PC-9 (cell line): ENCODE results near the gene MARCHF2. TPM values are rescaled to one million over a fixed set of nuclear protein-coding genes. Genes with fewer than 3 reads are reported as not detected.

Experiments used
- BruUV-seq: library from RNA; stranded (reverse); fragments of 400-500 nt; replicated peaks from 2 replicates; lab custom pipeline; 2021; lab: Mats Ljungman, UMichigan
- CTCF ChIA-PET: fragments of 300-600 bp; sonication (Branson Sonifier 250); formaldehyde crosslinking; loops from one replicate; lab custom pipeline; 2022; ENCODE audit warnings: antibody characterized with exemption; lab: Charles Lee
- POLR2A ChIA-PET: fragments of 300-600 bp; sonication (Branson Sonifier 250); formaldehyde crosslinking; loops from one replicate; lab custom pipeline; 2022; ENCODE audit warnings: antibody characterized with exemption; ENCODE audit not compliant: unreplicated experiment; lab: Charles Lee
- DNase-seq, 2 experiments: peaks; one replicate each; pipeline versions ENCODE4 v3.0.0 to v3.0.0-alpha.2; 2015 to 2022; ENCODE audit warnings: mixed read lengths in 1 of 2
- H2AFZ ChIP-seq: fragments of 200-600 bp; sonication (generic); 2 replicates; pipeline ENCODE4 v1.8.1; 2017; ENCODE audit warnings: antibody characterized with exemption
- H3F3A ChIP-seq: fragments of 200-600 bp; sonication (generic); 2 replicates; pipeline ENCODE4 v1.8.1; 2017; ENCODE audit warnings: antibody characterized with exemption, mild to moderate bottlenecking, low read depth; ENCODE audit not compliant: insufficient read depth
- H3K27ac ChIP-seq: fragments of 200-600 bp; sonication (generic); 2 replicates; pipeline ENCODE4 v1.6.1; 2016; ENCODE audit warnings: mixed run types
- H3K27me3 ChIP-seq: fragments of 200-600 bp; sonication (generic); 2 replicates; pipeline ENCODE4 v1.6.1; 2016; ENCODE audit warnings: low read depth, mixed run types; ENCODE audit not compliant: insufficient read depth
- H3K36me3 ChIP-seq: fragments of 200-600 bp; sonication (generic); 2 replicates; pipeline ENCODE4 v1.6.1; 2016; ENCODE audit warnings: low read depth, mixed run types
- H3K4me1 ChIP-seq: fragments of 200-600 bp; sonication (generic); replicated peaks from 2 replicates; pipeline ENCODE4 v1.6.1; 2016; ENCODE audit warnings: mixed run types; ENCODE audit not compliant: insufficient read depth
- H3K4me2 ChIP-seq: fragments of 200-600 bp; sonication (generic); 2 replicates; pipeline ENCODE4 v1.6.1; 2017; ENCODE audit warnings: mixed run types
- H3K4me3 ChIP-seq: fragments of 200-600 bp; sonication (generic); 2 replicates; pipeline ENCODE4 v1.6.1; 2016; ENCODE audit warnings: mixed run types
- H3K79me2 ChIP-seq: fragments of 200-600 bp; sonication (generic); 2 replicates; pipeline ENCODE4 v1.6.1; 2017; ENCODE audit warnings: low read depth, mixed run types
- H3K9me2 ChIP-seq: fragments of 200-600 bp; sonication (generic); 2 replicates; pipeline ENCODE4 v1.8.1; 2017; ENCODE audit warnings: mild to moderate bottlenecking; ENCODE audit not compliant: insufficient read depth
- H3K9me3 ChIP-seq: fragments of 200-600 bp; sonication (generic); 2 replicates; pipeline ENCODE4 v1.8.1; 2016; ENCODE audit warnings: low read depth; ENCODE audit not compliant: insufficient read depth
- H4K20me1 ChIP-seq: fragments of 200-600 bp; sonication (generic); 2 replicates; pipeline ENCODE4 v1.8.1; 2017; ENCODE audit not compliant: insufficient read depth
- EZH2 ChIP-seq: fragments of 200-600 bp; sonication (generic); IDR thresholded peaks from 2 replicates; pipeline ENCODE4 v1.8.0; 2017; ENCODE audit warnings: antibody characterized with exemption, low read depth
- intact Hi-C: fragments of 100-400 bp; cut with micrococcal nuclease; formaldehyde crosslinking; loops from one replicate; pipeline ENCODE4 v1.10.0; 2022; ENCODE audit not compliant: unreplicated experiment
- total RNA-seq: library from RNA; stranded (reverse); gene quantifications from 2 replicates; pipeline ENCODE4 v1.2.3, GENCODE V29; 2021
- TF ChIP-seq, protein P1 (sequence below): fragments of 200-600 bp; sonication (generic); conservative IDR thresholded peaks from 2 replicates; pipeline ENCODE4 v1.6.1; 2017; ENCODE audit warnings: mixed run types, antibody characterized with exemption, mild to moderate bottlenecking, moderate library complexity

MARCHF2 gene
- total RNA-seq, 1 experiment from 2014 or later: 16.6 TPM

DNA sequence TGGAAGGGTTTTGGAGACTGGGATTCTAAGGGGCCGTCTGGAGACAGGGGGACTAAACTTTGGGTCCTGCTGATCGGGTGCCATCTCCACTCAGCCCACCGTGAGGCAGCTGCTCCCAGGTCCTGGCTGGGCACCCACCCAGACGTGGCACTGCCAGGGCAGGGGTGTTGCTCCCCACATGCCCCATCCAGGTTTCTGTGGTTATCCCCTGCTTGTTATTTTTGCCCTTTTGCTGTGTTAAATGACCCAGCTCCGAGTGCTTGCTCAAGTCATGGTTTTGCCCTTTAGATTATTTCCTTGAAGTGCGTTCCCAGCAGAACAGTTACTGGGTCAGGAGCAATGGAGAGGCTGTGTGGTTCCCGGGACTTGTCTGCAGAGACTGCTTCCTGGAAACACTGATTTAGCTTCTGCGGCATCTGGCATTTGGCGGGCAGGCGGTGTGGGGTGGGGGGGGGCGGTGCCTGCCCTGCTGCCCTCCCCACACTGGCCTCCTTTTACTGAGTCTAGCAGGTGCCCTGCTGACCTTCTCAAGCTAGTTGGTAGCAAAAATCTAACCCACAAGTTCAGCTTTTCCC is 21.0 kb upstream of the MARCHF2 start:
- Histone ChIP-seq H2AFZ (no peak overlapping the region), H3K4me2 (no peak overlapping the region), H3K9me3 (no peaks in the 10 kb centered on the region; the same call in 1 of the 2 replicates), H3K27ac (no peak overlapping the region), H3F3A (peaks cover 32% of the 10 kb centered on the region), H3K27me3 (no peaks in the 10 kb centered on the region), H4K20me1 (peaks cover 59% of the 10 kb centered on the region), H3K4me3 (no peak overlapping the region), H3K9me2 (no peaks in the 10 kb centered on the region), H3K36me3 (no peaks in the 10 kb centered on the region), H3K79me2 (peaks cover 80% of the 10 kb centered on the region), H3K4me1 (peaks cover 41% of the 10 kb centered on the region)
- ChIA-PET POLR2A (no interaction called here), CTCF (no interaction called here)
- no peak for DNase-seq
- no TSS peak for BruUV-seq
- intact Hi-C loops: no loop called here
- TF ChIP-seq EZH2: no peak
- TF ChIP-seq, protein P1, sequence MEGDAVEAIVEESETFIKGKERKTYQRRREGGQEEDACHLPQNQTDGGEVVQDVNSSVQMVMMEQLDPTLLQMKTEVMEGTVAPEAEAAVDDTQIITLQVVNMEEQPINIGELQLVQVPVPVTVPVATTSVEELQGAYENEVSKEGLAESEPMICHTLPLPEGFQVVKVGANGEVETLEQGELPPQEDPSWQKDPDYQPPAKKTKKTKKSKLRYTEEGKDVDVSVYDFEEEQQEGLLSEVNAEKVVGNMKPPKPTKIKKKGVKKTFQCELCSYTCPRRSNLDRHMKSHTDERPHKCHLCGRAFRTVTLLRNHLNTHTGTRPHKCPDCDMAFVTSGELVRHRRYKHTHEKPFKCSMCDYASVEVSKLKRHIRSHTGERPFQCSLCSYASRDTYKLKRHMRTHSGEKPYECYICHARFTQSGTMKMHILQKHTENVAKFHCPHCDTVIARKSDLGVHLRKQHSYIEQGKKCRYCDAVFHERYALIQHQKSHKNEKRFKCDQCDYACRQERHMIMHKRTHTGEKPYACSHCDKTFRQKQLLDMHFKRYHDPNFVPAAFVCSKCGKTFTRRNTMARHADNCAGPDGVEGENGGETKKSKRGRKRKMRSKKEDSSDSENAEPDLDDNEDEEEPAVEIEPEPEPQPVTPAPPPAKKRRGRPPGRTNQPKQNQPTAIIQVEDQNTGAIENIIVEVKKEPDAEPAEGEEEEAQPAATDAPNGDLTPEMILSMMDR: no peak

DNA sequence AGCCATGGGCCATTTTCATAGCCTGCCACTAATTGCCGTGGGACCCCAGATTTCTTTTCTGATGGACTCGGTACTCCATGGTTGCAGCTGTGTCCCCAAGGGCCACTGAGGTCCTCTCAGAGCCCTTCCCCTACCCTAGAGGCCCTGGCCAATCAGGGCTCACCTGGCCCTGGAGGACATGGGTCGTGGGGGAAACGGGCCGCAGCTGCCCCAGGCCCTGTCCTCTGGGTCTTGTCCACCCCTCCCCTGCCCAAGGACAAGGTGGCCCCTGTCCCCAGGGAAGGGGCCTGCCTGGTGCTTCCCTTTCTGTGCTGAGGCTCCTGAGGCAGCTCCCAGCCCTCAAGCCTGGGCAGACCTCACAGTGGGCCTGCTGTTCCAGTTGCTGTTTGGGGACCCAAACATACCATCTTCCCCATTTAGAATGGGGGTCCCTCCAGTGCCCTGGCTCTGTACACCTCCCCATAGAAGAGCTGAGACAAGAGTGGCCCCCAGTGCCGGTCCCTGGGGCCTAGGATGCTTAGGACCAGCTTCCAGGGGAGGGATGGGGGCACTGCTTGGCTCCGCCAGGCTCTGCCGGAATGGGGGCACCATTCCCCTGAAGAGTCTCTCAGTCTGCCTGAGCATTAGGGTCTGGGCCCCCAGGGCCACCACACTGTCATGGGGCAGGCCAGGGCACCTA is 19.8 kb upstream of the MARCHF2 start:
- BruUV-seq: no TSS peak
- Histone ChIP-seq H3K9me2 (no peaks in the 10 kb centered on the region), H3K4me1 (peaks cover 34% of the 10 kb centered on the region), H3K9me3 (no peaks in the 10 kb centered on the region), H3F3A (peaks cover 19% of the 10 kb centered on the region; the same call in 1 of the 2 replicates), H3K79me2 (peaks cover 81% of the 10 kb centered on the region), H2AFZ (no peak overlapping the region), H3K27me3 (no peaks in the 10 kb centered on the region), H4K20me1 (peaks cover 71% of the 10 kb centered on the region), H3K27ac (no peak overlapping the region), H3K36me3 (no peaks in the 10 kb centered on the region), H3K4me2 (no peak overlapping the region), H3K4me3 (no peak overlapping the region)
- no peak for TF ChIP-seq EZH2
- intact Hi-C loops: no loop called here
- no peak for DNase-seq
- POLR2A ChIA-PET: no interaction called here
- CTCF ChIA-PET: interaction anchor here (0.8 kb wide), 1 partner anchor 20 kb away, joined by 5 read pairs; the partner anchor contains the start of gene MARCHF2

DNA sequence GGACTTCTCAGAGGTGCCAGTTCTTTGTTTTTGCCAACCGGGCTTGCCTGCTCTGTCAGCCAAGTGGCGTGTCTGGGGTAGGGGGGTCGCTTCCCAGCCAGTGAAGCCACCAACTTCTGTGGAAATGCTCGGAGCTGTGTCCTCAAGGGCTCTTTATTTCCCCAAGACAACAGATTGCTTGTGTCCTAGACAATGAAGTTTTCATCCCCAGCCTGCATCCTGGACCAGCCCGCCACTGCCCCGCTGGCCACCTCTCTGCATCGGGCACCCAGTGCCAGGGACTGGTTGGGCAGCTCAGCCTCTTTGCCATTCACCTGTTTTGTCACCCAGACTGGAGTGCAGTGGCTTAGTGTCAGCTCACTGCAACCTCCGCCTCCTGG is 19.2 kb upstream of the MARCHF2 start:
- Histone ChIP-seq H3K9me2 (no peaks in the 10 kb centered on the region), H2AFZ (no peak overlapping the region), H4K20me1 (peaks cover 77% of the 10 kb centered on the region), H3K27ac (peak overlapping the region; percentile 24; the same call in 1 of the 2 replicates), H3K4me2 (no peak overlapping the region), H3K4me1 (peaks cover 29% of the 10 kb centered on the region), H3F3A (peaks cover 23% of the 10 kb centered on the region; the same call in 1 of the 2 replicates), H3K9me3 (no peaks in the 10 kb centered on the region), H3K4me3 (no peak overlapping the region), H3K36me3 (no peaks in the 10 kb centered on the region), H3K79me2 (peaks cover 81% of the 10 kb centered on the region), H3K27me3 (no peaks in the 10 kb centered on the region)
- no TSS peak for BruUV-seq
- DNase-seq: no peak
- CTCF ChIA-PET: interaction anchor here (0.8 kb wide), 1 partner anchor 19 kb away, joined by 5 read pairs; the partner anchor contains the start of gene MARCHF2
- TF ChIP-seq EZH2: no peak
- TF ChIP-seq, protein P1: no peak
- intact Hi-C loops: no loop called here
- POLR2A ChIA-PET: no interaction called here
